Fibroblast of lung (primary cell): ENCODE measurements around the gene CCDC57. TPM values are rescaled to one million over a fixed set of nuclear protein-coding genes. Genes with fewer than 3 reads are reported as not detected.

ENCODE experiments used
- DNase-seq, 2 donors: peaks; one replicate each; pipeline versions ENCODE4 v3.0.0 to v3.0.0-alpha.2; 2010; ENCODE audit warnings: low read depth in 2 of 2
- H2AFZ ChIP-seq: 2 replicates; pipeline ENCODE4 v1.5.1; 2012; ENCODE audit warnings: low read length, control low read depth, inconsistent platforms
- H3K27ac ChIP-seq: 2 replicates; pipeline ENCODE4 v1.5.1; 2011; ENCODE audit warnings: low read length, control low read depth; ENCODE audit not compliant: insufficient read depth
- H3K27me3 ChIP-seq: 2 replicates; pipeline ENCODE4 v1.5.1; 2011; ENCODE audit warnings: mild to moderate bottlenecking, low read length; ENCODE audit not compliant: control insufficient read depth, insufficient read depth
- H3K36me3 ChIP-seq: 2 replicates; pipeline ENCODE4 v1.5.1; 2011; ENCODE audit warnings: low read length; ENCODE audit not compliant: control insufficient read depth, insufficient read depth
- H3K4me1 ChIP-seq: 2 replicates; pipeline ENCODE4 v1.5.1; 2011; ENCODE audit warnings: low read length; ENCODE audit not compliant: control insufficient read depth, insufficient read depth; ENCODE audit errors: extremely low read depth
- H3K4me2 ChIP-seq: 2 replicates; pipeline ENCODE4 v1.5.1; 2011; ENCODE audit warnings: low read length, control low read depth; ENCODE audit not compliant: insufficient read depth; ENCODE audit errors: extremely low read depth
- H3K4me3 ChIP-seq, 4 experiments: fragments of 200-600 bp in 1 of 4; sonication (generic) in 1 of 4; replicated peaks in 1 of 4; 2 replicates each; pipeline ENCODE4 v1.5.1; 2011 to 2016; ENCODE audit warnings: low read length in 4 of 4, low read depth in 3 of 4, mild to moderate bottlenecking in 3 of 4, control low read depth in 2 of 4, inconsistent platforms in 1 of 4, mixed read lengths in 1 of 4; ENCODE audit not compliant: insufficient read depth in 1 of 4; ENCODE audit errors: control extremely low read depth in 1 of 4
- H3K79me2 ChIP-seq: 2 replicates; pipeline ENCODE4 v1.5.1; 2012; ENCODE audit warnings: mild to moderate bottlenecking, low read length, inconsistent platforms; ENCODE audit not compliant: control insufficient read depth, insufficient read depth
- H3K9ac ChIP-seq: 2 replicates; pipeline ENCODE4 v1.5.1; 2011; ENCODE audit warnings: mild to moderate bottlenecking, low read length, control low read depth; ENCODE audit not compliant: insufficient read depth
- H3K9me3 ChIP-seq: 2 replicates; pipeline ENCODE4 v1.5.1; 2012; ENCODE audit warnings: low read depth, low read length; ENCODE audit not compliant: control insufficient read depth, insufficient read depth
- H4K20me1 ChIP-seq: 2 replicates; pipeline ENCODE4 v1.5.1; 2011; ENCODE audit warnings: low read length; ENCODE audit not compliant: control insufficient read depth, insufficient read depth; ENCODE audit errors: extremely low read depth
- EZH2 ChIP-seq: IDR thresholded peaks from 2 replicates; pipeline ENCODE4 v1.5.1; 2012; ENCODE audit warnings: low read length, control low read depth, mild to moderate bottlenecking; ENCODE audit errors: missing control alignments
- polyA plus RNA-seq, 2 donors: library from polyadenylated mRNA; depleted of rRNA in 1 of 2; stranded (reverse) in 1 of 2; unstranded in 1 of 2; fragments of >200 nt; gene quantifications; 2 replicates each; pipeline ENCODE4 v1.2.1, GENCODE V29; 2011 to 2012; ENCODE audit warnings: missing spikeins in 1 of 2
- total RNA-seq: library from RNA; depleted of rRNA; stranded (reverse); fragments of >200 nt; gene quantifications from 2 replicates; pipeline ENCODE4 v1.2.1, GENCODE V29; 2014
- TF ChIP-seq, protein P1 (sequence below), 2 donors: IDR thresholded peaks in 1 of 2; conservative IDR thresholded peaks in 1 of 2; 1 replicate in 1 of 2; 2 replicates in 1 of 2; pipeline ENCODE4 v1.5.1; 2011 to 2012; ENCODE audit warnings: low read length in 2 of 2, control low read depth in 1 of 2, inconsistent platforms in 1 of 2, low read depth in 1 of 2, mild to moderate bottlenecking in 1 of 2

CCDC57 gene
- total and polyA plus RNA-seq, 2 donors (not counting 1 experiment from before 2014, with no cell fraction given): 7.1 to 10.1 TPM

DNA sequence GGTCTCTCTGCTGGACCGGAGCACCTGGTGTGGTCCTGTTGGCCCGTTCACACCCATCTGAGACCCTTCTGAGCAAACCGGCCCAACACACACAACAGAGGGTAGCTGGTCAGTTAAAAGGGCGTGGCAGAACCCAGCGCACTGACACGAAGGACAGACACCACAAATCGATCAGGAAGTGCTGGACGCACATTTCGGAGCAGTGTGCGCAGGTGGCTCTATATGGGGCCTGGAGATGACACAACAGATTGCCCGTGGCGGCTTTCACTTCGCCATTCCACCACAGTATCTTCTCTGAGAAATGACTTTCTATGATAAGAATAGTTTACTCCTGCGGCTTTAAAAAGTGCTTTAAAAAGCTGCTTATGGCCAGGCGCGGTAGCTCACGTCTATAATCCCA lies 12.5 kb downstream of the CCDC57 start:
- H2AFZ ChIP-seq: no peak overlapping the region
- no peaks in the 10 kb centered on the region for H4K20me1 ChIP-seq
- no peak overlapping the region for H3K4me2 ChIP-seq
- no peak overlapping the region for H3K9ac ChIP-seq
- H3K36me3 ChIP-seq: peaks cover 4% of the 10 kb centered on the region
- H3K4me1 ChIP-seq: peaks cover 5% of the 10 kb centered on the region
- H3K27me3 ChIP-seq: no peaks in the 10 kb centered on the region
- no peaks in the 10 kb centered on the region for H3K9me3 ChIP-seq
- no peaks in the 10 kb centered on the region for H3K79me2 ChIP-seq
- H3K4me3 ChIP-seq: no peak overlapping the region
- no peak for DNase-seq
- TF ChIP-seq, protein P1, sequence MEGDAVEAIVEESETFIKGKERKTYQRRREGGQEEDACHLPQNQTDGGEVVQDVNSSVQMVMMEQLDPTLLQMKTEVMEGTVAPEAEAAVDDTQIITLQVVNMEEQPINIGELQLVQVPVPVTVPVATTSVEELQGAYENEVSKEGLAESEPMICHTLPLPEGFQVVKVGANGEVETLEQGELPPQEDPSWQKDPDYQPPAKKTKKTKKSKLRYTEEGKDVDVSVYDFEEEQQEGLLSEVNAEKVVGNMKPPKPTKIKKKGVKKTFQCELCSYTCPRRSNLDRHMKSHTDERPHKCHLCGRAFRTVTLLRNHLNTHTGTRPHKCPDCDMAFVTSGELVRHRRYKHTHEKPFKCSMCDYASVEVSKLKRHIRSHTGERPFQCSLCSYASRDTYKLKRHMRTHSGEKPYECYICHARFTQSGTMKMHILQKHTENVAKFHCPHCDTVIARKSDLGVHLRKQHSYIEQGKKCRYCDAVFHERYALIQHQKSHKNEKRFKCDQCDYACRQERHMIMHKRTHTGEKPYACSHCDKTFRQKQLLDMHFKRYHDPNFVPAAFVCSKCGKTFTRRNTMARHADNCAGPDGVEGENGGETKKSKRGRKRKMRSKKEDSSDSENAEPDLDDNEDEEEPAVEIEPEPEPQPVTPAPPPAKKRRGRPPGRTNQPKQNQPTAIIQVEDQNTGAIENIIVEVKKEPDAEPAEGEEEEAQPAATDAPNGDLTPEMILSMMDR (conservative IDR thresholded peaks at IDR 0.05 in 1 of 2, IDR thresholded peaks at IDR 0.05 in 1 of 2; ENCODE audit: low read depth in 1 of 2, low read length in 2 of 2): no peak
- no peak for TF ChIP-seq EZH2
- H3K27ac ChIP-seq: no peak overlapping the region

DNA sequence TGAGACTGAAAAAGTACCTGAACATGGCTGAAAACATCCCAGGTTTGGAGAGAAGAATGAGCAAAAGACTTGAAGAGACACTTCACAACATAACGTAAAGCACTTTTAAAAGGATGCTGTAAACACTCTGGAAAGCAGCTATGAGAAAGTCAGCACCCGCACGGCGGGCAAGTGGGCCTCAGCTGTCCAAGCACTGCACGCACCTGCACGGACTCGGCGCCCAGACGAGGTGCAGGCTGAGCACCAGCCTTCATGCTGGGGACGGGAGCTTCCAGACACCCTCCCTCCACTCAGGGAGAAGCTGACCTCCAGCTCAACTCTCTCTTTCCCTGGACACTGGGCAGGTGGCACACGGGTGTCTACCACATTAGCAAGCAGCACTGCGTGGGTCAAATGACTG lies 13.1 kb downstream of the CCDC57 start:
- no peak overlapping the region for H3K27ac ChIP-seq
- DNase-seq: no peak
- H3K79me2 ChIP-seq: no peaks in the 10 kb centered on the region
- no peak overlapping the region for H3K4me3 ChIP-seq
- H3K36me3 ChIP-seq: peaks cover 6% of the 10 kb centered on the region
- no peak overlapping the region for H3K4me2 ChIP-seq
- TF ChIP-seq, protein P1 (conservative IDR thresholded peaks at IDR 0.05 in 1 of 2, IDR thresholded peaks at IDR 0.05 in 1 of 2; ENCODE audit: low read depth in 1 of 2, low read length in 2 of 2): no peak
- no peak for TF ChIP-seq EZH2
- no peaks in the 10 kb centered on the region for H4K20me1 ChIP-seq
- no peaks in the 10 kb centered on the region for H3K9me3 ChIP-seq
- H2AFZ ChIP-seq: no peak overlapping the region
- H3K4me1 ChIP-seq: no peaks in the 10 kb centered on the region
- no peaks in the 10 kb centered on the region for H3K27me3 ChIP-seq
- H3K9ac ChIP-seq: no peak overlapping the region

DNA sequence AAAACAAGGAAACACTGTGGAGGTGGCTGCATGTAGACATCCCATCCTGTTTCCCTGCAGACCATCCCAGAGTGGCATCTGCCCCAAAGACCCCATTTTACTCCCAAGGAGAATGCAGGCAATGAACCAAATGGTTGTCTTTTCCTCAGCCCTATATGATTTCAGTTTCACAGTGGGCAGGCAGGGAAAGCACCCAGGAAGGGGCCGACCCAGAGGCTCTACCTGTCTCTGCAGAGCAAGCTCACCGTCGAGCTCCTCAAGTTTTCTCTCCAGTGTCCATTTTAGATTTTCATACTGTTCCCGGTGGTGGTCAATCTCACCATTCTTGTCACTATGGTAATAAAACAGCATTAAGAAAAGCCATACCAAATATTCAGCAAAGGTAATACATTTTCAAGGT lies 14.6 kb downstream of the CCDC57 start:
- H3K4me2 ChIP-seq: no peak overlapping the region
- no peaks in the 10 kb centered on the region for H3K4me1 ChIP-seq
- H3K79me2 ChIP-seq: no peaks in the 10 kb centered on the region
- H4K20me1 ChIP-seq: no peaks in the 10 kb centered on the region
- H3K4me3 ChIP-seq: no peak overlapping the region
- H3K36me3 ChIP-seq: peaks cover 6% of the 10 kb centered on the region
- no peak overlapping the region for H3K9ac ChIP-seq
- no peak overlapping the region for H3K27ac ChIP-seq
- no peak overlapping the region for H2AFZ ChIP-seq
- H3K27me3 ChIP-seq: no peaks in the 10 kb centered on the region
- TF ChIP-seq, protein P1 (conservative IDR thresholded peaks at IDR 0.05 in 1 of 2, IDR thresholded peaks at IDR 0.05 in 1 of 2; ENCODE audit: low read depth in 1 of 2, low read length in 2 of 2): no peak
- TF ChIP-seq EZH2: no peak
- no peaks in the 10 kb centered on the region for H3K9me3 ChIP-seq
- no peak for DNase-seq
